ENCODE measurements around the gene MEP1B. TPM values are rescaled to one million over a fixed set of nuclear protein-coding genes. Genes with fewer than 3 reads are reported as not detected.

The MEP1B gene
- total and polyA plus RNA-seq, 2 experiments from 2014 or later, result not detected

DNA sequence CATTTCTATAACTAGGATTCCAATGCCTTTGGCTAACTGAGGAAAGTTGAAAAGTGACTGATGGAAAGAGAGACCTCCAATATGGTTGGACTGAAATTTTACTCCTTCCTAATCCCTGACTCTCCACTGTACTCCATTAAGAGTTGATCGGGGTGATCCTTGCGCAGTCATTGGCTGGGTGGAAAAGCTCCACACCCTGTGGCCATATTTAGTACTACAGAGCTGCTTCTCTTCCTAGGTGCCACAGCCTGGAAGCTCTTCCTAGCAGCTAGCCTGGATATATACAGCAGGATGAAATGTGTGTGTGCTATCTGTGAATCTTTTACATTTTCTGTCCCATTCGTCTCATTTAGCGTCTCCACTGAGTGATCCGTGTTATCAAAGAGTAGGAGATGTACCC is 71.2 kb downstream of the MEP1B start:
- Mint-ChIP-seq H3K4me3 (no peak overlapping the region), H3K4me1 (no peaks in the 10 kb centered on the region), H3K27ac (no peak overlapping the region), H3K9me3 (no peaks in the 10 kb centered on the region), H3K27me3 (ENCODE audit: insufficient read depth, low read depth, poor library complexity) (no peaks in the 10 kb centered on the region), H3K36me3 (ENCODE audit: low read depth) (no peaks in the 10 kb centered on the region; the same call in 2 of the 3 replicates)
- TF ChIP-seq NANOG (IDR thresholded peaks at IDR 0.05; ENCODE audit: borderline replicate concordance), result no peak
- TF ChIP-seq, protein P1, sequence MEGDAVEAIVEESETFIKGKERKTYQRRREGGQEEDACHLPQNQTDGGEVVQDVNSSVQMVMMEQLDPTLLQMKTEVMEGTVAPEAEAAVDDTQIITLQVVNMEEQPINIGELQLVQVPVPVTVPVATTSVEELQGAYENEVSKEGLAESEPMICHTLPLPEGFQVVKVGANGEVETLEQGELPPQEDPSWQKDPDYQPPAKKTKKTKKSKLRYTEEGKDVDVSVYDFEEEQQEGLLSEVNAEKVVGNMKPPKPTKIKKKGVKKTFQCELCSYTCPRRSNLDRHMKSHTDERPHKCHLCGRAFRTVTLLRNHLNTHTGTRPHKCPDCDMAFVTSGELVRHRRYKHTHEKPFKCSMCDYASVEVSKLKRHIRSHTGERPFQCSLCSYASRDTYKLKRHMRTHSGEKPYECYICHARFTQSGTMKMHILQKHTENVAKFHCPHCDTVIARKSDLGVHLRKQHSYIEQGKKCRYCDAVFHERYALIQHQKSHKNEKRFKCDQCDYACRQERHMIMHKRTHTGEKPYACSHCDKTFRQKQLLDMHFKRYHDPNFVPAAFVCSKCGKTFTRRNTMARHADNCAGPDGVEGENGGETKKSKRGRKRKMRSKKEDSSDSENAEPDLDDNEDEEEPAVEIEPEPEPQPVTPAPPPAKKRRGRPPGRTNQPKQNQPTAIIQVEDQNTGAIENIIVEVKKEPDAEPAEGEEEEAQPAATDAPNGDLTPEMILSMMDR (conservative IDR thresholded peaks at IDR 0.05; ENCODE audit: low read depth in 2 of 2), result peak; percentile 16 to 30; a peak in 3 of 4 replicates
- TF ChIP-seq, protein P2, sequence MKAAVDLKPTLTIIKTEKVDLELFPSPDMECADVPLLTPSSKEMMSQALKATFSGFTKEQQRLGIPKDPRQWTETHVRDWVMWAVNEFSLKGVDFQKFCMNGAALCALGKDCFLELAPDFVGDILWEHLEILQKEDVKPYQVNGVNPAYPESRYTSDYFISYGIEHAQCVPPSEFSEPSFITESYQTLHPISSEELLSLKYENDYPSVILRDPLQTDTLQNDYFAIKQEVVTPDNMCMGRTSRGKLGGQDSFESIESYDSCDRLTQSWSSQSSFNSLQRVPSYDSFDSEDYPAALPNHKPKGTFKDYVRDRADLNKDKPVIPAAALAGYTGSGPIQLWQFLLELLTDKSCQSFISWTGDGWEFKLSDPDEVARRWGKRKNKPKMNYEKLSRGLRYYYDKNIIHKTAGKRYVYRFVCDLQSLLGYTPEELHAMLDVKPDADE (IDR thresholded peaks at IDR 0.05), result no peak
- Histone ChIP-seq H3K4me2 (no peak overlapping the region), H3K27me3 (ENCODE audit: insufficient read depth) (no peaks in the 10 kb centered on the region), H3K4me1 (ENCODE audit: insufficient read depth) (no peaks in the 10 kb centered on the region), H4K20me1 (replicated peaks; ENCODE audit: insufficient read depth) (no peaks in the 10 kb centered on the region), H3K9me2 (ENCODE audit: insufficient read depth) (peaks cover 15% of the 10 kb centered on the region), H3K79me2 (replicated peaks; ENCODE audit: insufficient read depth) (no peaks in the 10 kb centered on the region), H2AFZ (no peak overlapping the region), H3F3A (replicated peaks; ENCODE audit: low read depth) (no peaks in the 10 kb centered on the region), H3K36me3 (ENCODE audit: insufficient read depth) (no peaks in the 10 kb centered on the region), H3K27ac (ENCODE audit: low read depth) (no peak overlapping the region), H3K4me3 (no peak overlapping the region)
- ATAC-seq, result peak; percentile 69
- peak; percentile 34 for DNase-seq (ENCODE audit: low spot score)

DNA sequence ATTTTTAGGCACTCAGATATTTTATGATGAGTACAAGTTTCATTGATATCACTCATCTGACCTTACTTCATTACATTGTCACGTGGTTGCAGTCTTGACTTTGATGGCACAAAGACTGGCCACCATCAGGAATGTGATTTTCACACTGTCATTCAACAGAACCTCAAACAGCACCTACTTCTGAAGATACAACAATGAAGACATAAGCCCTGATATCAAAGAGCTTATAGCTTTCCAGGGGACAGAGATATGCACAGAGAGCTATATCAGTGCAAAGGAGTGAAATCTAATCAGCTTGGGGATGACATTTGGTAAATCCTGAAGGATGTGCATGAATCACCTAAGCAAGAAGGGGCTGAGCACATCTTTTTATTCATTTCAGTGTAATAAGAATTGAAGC is 72.3 kb downstream of the MEP1B start:
- Mint-ChIP-seq H3K27me3 (ENCODE audit: insufficient read depth, low read depth, poor library complexity) (no peaks in the 10 kb centered on the region), H3K36me3 (ENCODE audit: low read depth) (no peaks in the 10 kb centered on the region; the same call in 2 of the 3 replicates), H3K27ac (no peak overlapping the region), H3K4me3 (no peak overlapping the region), H3K4me1 (no peaks in the 10 kb centered on the region), H3K9me3 (no peaks in the 10 kb centered on the region)
- Histone ChIP-seq H3K4me3 (no peak overlapping the region), H4K20me1 (replicated peaks; ENCODE audit: insufficient read depth) (no peaks in the 10 kb centered on the region), H3F3A (replicated peaks; ENCODE audit: low read depth) (no peaks in the 10 kb centered on the region), H3K27ac (ENCODE audit: low read depth) (no peak overlapping the region), H3K9me2 (ENCODE audit: insufficient read depth) (peaks cover 15% of the 10 kb centered on the region), H3K36me3 (ENCODE audit: insufficient read depth) (no peaks in the 10 kb centered on the region), H3K79me2 (replicated peaks; ENCODE audit: insufficient read depth) (no peaks in the 10 kb centered on the region), H3K27me3 (ENCODE audit: insufficient read depth) (no peaks in the 10 kb centered on the region), H2AFZ (no peak overlapping the region), H3K4me2 (no peak overlapping the region), H3K4me1 (ENCODE audit: insufficient read depth) (no peaks in the 10 kb centered on the region)
- DNase-seq (ENCODE audit: low spot score) (no peak), ATAC-seq (no peak)
- TF ChIP-seq ZNF114 (CRISPR knock-in tag; IDR thresholded peaks at IDR 0.05) (no peak), NANOG (IDR thresholded peaks at IDR 0.05; ENCODE audit: borderline replicate concordance) (no peak), ZNF331 (CRISPR knock-in tag; IDR thresholded peaks at IDR 0.05; ENCODE audit: low read depth) (no peak)
- TF ChIP-seq, protein P2 (IDR thresholded peaks at IDR 0.05), result no peak
- TF ChIP-seq, protein P1 (conservative IDR thresholded peaks at IDR 0.05; ENCODE audit: low read depth in 2 of 2), result no peak

Data from GM23338 (cell line).